Spleen (tissue), 11 donors: ENCODE measurements around the gene MORF4L1. TPM values are rescaled to one million over a fixed set of nuclear protein-coding genes. Genes with fewer than 3 reads are reported as not detected.
"Not testable (repeated sequence)": the region's sequence is repeated elsewhere in the genome, so short reads cannot be mapped to it uniquely, and the experiment has no call there.

ENCODE experiments used
- DNase-seq: peaks from one replicate; pipeline ENCODE4 v3.0.0-alpha.2; 2020
- H3K27ac ChIP-seq, 8 donors: fragments of 200-600 bp; sonication (generic) in 7 of 8; 1 replicate in 4 of 8; 2 replicates in 4 of 8; pipeline versions ENCODE4 v1.5.0 to v1.8.0; 2016 to 2021; ENCODE audit warnings: inconsistent platforms in 4 of 8, mild to moderate bottlenecking in 4 of 8, moderate library complexity in 1 of 8
- H3K27me3 ChIP-seq, 7 donors: fragments of 200-600 bp; sonication (generic) in 6 of 7; replicated peaks in 1 of 7; 1 replicate in 4 of 7; 2 replicates in 3 of 7; pipeline versions ENCODE4 v1.5.0 to v1.8.0; 2016 to 2021; ENCODE audit warnings: inconsistent platforms in 3 of 7, mild to moderate bottlenecking in 1 of 7
- H3K36me3 ChIP-seq, 6 donors: fragments of 200-600 bp; sonication (generic) in 5 of 6; 1 replicate in 4 of 6; 2 replicates in 2 of 6; pipeline versions ENCODE4 v1.5.0 to v1.8.0; 2016 to 2021; ENCODE audit warnings: inconsistent platforms in 2 of 6
- H3K4me1 ChIP-seq, 6 donors: fragments of 200-600 bp; sonication (generic) in 5 of 6; 1 replicate in 3 of 6; 2 replicates in 3 of 6; pipeline versions ENCODE4 v1.5.0 to v1.8.0; 2016 to 2021; ENCODE audit warnings: inconsistent platforms in 3 of 6
- H3K4me3 ChIP-seq, 8 donors: fragments of 200-600 bp; sonication (generic) in 7 of 8; 1 replicate in 4 of 8; 2 replicates in 4 of 8; pipeline versions ENCODE4 v1.5.0 to v1.8.0; 2016 to 2021; ENCODE audit warnings: inconsistent platforms in 4 of 8, mild to moderate bottlenecking in 4 of 8, moderate library complexity in 2 of 8
- H3K9me3 ChIP-seq, 8 donors: fragments of 200-600 bp; sonication (generic) in 7 of 8; 1 replicate in 4 of 8; 2 replicates in 4 of 8; pipeline versions ENCODE4 v1.5.0 to v1.8.0; 2016 to 2021; ENCODE audit warnings: inconsistent platforms in 4 of 8
- POLR2A ChIP-seq, 3 donors: fragments of 450-650 bp; IDR thresholded peaks; one replicate each; pipeline ENCODE4 v1.5.1; 2017; ENCODE audit warnings: antibody characterized with exemption in 3 of 3, mild to moderate bottlenecking in 1 of 3
- POLR2AphosphoS5 ChIP-seq, 3 donors: sonication (generic); formaldehyde crosslinking; IDR thresholded peaks; one replicate each; pipeline ENCODE4 v1.5.1; 2017; ENCODE audit warnings: antibody characterized with exemption in 3 of 3
- WGBS, 5 donors: extraction: QIAGEN DNeasy Blood & Tissue Kit in 3 of 5; methylation state at CpG; one replicate each; pipeline versions ENCODE4 v1.1.5 to v1.1.7; 2013 to 2018; 5-methylcytosine and 5-hydroxymethylcytosine counted together
- intact Hi-C: fragments of 100-400 bp; cut with DNase I; formaldehyde crosslinking; loops from one replicate; pipeline ENCODE4 v1.15.0; 2023; ENCODE audit warnings: low total_unique reads
- polyA plus RNA-seq, 3 donors: library from polyadenylated mRNA; stranded (reverse); fragments of 200-250 nt; gene quantifications; one replicate each; pipeline ENCODE4 v1.2.1, GENCODE V29; 2013
- total RNA-seq, 7 donors: library from RNA; depleted of rRNA in 3 of 7; stranded (reverse); fragments of >200 nt in 3 of 7; fragmentation: NEBNext Ultra II Directional in 4 of 7; extraction: Animal tissue kit (Norgen Biotek cat#: 25700) in 4 of 7; gene quantifications; one replicate each; pipeline versions ENCODE4 v1.1.0 to v1.2.1, GENCODE V29; 2016 to 2021
- TF ChIP-seq, protein P1 (sequence below), 11 experiments: fragments of 200-600 bp in 7 of 11; fragments of 450-650 bp in 4 of 11; sonication (generic) in 4 of 11; IDR thresholded peaks in 8 of 11; conservative IDR thresholded peaks in 3 of 11; 1 replicate in 7 of 11; 2 replicates in 4 of 11; pipeline versions ENCODE4 v1.4.0 to v1.8.0; 2016 to 2021; ENCODE audit warnings: antibody characterized with exemption in 11 of 11, inconsistent platforms in 4 of 11, mild to moderate bottlenecking in 1 of 11
- donor health status: healthy with polysubstance abuse.
- donor health status: DM: no; HTN: no; CAD: no; lungs with moderate emphysema.
- donor health status: DM: no; HTN: no; CAD: no.
- donor health status: Bipolar disorder and iron deficiency.
- donor health status: healthy.
- donor health status: DM: no; HTN: no; CAD: no.
- donor health status: DM: yes; HTN: yes; CAD: no.

MORF4L1 gene
- total and polyA plus RNA-seq, 10 donors: 105 to 271 (median 213) TPM

GRCh38 chr15:78838489-78838888 lies 34.2 kb upstream of the MORF4L1 start:
- Histone ChIP-seq H3K27ac (no peak overlapping the region), H3K4me1 (peaks cover 0 to 12% (median 7%) of the 10 kb centered on the region in 6 donors), H3K36me3 (no peaks in the 10 kb centered on the region), H3K4me3 (no peak overlapping the region), H3K27me3 (no peaks in the 10 kb centered on the region), H3K9me3 (no peaks in the 10 kb centered on the region)
- DNase-seq: no peak
- 70 to 94% (median 91%) methylated on average over 3 of the region's 3 CpGs for WGBS, 5 donors
- no peak for TF ChIP-seq POLR2AphosphoS5 (IDR thresholded peaks at IDR 0.05)
- no peak for TF ChIP-seq POLR2A (IDR thresholded peaks at IDR 0.05)
- intact Hi-C loops: no loop called here

- H3K27ac ChIP-seq, DNase-seq, H3K36me3 ChIP-seq, H3K27me3 ChIP-seq, intact Hi-C loops, H3K9me3 ChIP-seq, H3K4me3 ChIP-seq: not testable (repeated sequence)
- H3K4me1 ChIP-seq: peaks cover 0 to 12% (median 7%) of the 10 kb centered on the region in 6 donors
- WGBS, 5 donors: 78 to 95% (median 91%) methylated on average over 6 of the region's 6 CpGs
Measured at GRCh38 chr15:78839151-78839550, 33.5 kb upstream of the MORF4L1 start.

DNA sequence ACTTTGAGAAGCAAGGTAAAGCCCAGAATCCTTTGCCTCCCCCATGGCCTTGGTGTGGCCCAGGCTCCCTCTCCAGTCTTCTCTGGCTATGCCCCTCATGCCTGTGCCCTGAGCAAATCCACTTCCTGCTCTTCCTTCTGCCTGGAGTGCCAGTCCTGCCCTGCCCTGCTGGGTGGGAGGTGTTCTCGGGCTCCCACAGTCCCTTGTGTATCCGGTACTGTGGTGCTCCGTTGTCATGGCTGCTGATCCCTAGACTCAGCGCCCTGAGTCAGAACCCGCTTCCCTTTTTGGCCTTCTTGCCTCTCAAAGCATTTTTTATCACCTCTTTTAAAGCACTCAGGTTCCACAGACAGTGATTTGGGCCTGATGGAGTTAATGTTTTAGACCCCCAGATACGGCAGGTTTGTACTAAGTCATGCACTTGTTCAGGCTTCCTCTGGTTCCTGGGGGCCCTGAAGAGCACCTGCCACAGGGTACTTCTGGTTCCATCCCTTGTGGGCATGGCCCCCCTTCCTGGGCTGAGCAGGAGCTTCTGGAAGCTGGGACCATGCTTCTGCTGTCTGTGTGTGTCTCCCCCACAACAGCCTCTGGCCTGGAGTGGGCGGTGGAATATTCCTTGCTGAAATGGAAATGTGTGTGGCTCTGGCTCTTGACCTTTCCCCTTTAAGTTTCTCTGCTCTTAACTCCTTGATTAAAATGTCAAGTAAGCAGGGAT lies 31.9 kb upstream of the MORF4L1 start:
- DNase-seq: peak; percentile 69
- H3K9me3 ChIP-seq: no peaks in the 10 kb centered on the region
- H3K36me3 ChIP-seq: no peaks in the 10 kb centered on the region
- H3K27ac ChIP-seq: no peak overlapping the region
- no peaks in the 10 kb centered on the region for H3K27me3 ChIP-seq
- TF ChIP-seq, protein P1, sequence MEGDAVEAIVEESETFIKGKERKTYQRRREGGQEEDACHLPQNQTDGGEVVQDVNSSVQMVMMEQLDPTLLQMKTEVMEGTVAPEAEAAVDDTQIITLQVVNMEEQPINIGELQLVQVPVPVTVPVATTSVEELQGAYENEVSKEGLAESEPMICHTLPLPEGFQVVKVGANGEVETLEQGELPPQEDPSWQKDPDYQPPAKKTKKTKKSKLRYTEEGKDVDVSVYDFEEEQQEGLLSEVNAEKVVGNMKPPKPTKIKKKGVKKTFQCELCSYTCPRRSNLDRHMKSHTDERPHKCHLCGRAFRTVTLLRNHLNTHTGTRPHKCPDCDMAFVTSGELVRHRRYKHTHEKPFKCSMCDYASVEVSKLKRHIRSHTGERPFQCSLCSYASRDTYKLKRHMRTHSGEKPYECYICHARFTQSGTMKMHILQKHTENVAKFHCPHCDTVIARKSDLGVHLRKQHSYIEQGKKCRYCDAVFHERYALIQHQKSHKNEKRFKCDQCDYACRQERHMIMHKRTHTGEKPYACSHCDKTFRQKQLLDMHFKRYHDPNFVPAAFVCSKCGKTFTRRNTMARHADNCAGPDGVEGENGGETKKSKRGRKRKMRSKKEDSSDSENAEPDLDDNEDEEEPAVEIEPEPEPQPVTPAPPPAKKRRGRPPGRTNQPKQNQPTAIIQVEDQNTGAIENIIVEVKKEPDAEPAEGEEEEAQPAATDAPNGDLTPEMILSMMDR (IDR thresholded peaks at IDR 0.05 in 8 of 11, conservative IDR thresholded peaks at IDR 0.05 in 3 of 11): no peak
- no peak for TF ChIP-seq POLR2AphosphoS5 (IDR thresholded peaks at IDR 0.05)
- TF ChIP-seq POLR2A (IDR thresholded peaks at IDR 0.05): no peak
- H3K4me3 ChIP-seq: no peak overlapping the region
- H3K4me1 ChIP-seq: peaks cover 0 to 12% (median 7%) of the 10 kb centered on the region in 6 donors
- 55 to 73% (median 63%) methylated on average over 7 of the region's 7 CpGs for WGBS, 5 donors
- intact Hi-C loops: no loop called here

DNA sequence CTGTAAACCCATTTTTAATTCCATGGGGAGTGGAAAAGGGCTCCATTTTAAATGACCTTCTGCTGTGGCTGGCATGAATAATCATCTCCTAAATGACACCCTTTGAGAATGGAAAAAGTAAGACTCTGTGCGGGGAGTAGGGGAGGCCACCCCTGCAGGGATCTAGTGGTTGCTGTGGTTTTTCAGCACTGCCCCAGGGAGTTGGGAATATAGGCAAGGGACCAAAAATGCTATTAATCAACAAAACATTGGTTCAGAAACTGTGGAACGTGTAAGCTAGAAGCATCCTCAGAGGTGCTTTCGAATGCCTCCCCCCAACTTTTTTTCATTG lies 31.3 kb upstream of the MORF4L1 start:
- Histone ChIP-seq H3K4me3 (no peak overlapping the region), H3K9me3 (no peaks in the 10 kb centered on the region), H3K27ac (no peak overlapping the region), H3K27me3 (no peaks in the 10 kb centered on the region), H3K4me1 (peaks cover 0 to 12% (median 7%) of the 10 kb centered on the region in 6 donors), H3K36me3 (no peaks in the 10 kb centered on the region)
- no peak for DNase-seq
- 44 to 78% (median 58%) methylated on average over 3 of the region's 3 CpGs for WGBS, 5 donors
- intact Hi-C loops: no loop called here
- TF ChIP-seq POLR2A (IDR thresholded peaks at IDR 0.05) (no peak), POLR2AphosphoS5 (IDR thresholded peaks at IDR 0.05) (no peak)
- TF ChIP-seq, protein P1 (IDR thresholded peaks at IDR 0.05 in 8 of 11, conservative IDR thresholded peaks at IDR 0.05 in 3 of 11): no peak

- Histone ChIP-seq H3K4me1 (peaks cover 0 to 12% (median 7%) of the 10 kb centered on the region in 6 donors), H3K9me3 (no peaks in the 10 kb centered on the region), H3K27me3 (no peaks in the 10 kb centered on the region), H3K4me3 (no peak overlapping the region), H3K27ac (no peak overlapping the region), H3K36me3 (no peaks in the 10 kb centered on the region)
- TF ChIP-seq, protein P1 (IDR thresholded peaks at IDR 0.05 in 8 of 11, conservative IDR thresholded peaks at IDR 0.05 in 3 of 11): no peak
- no peak for TF ChIP-seq POLR2A (IDR thresholded peaks at IDR 0.05)
- no peak for TF ChIP-seq POLR2AphosphoS5 (IDR thresholded peaks at IDR 0.05)
- WGBS, 5 donors: 79 to 90% (median 86%) methylated on average over 6 of the region's 6 CpGs
- DNase-seq: peak; percentile 29
- intact Hi-C loops: no loop called here
Measured at GRCh38 chr15:78841891-78842290, 30.8 kb upstream of the MORF4L1 start.
